Fibroblast of skin of right quadriceps (primary cell): ENCODE results near the gene DOK3.

ENCODE experiments used
- DNase-seq: peaks from one replicate; pipeline ENCODE4 v3.0.0-alpha.2; 2013

Gene DOK3

GRCh38 chr5:177509381-177509951 lies at the start of gene DOK3:
TSS of gene DOK3 (minus strand) at chr5:177509826. CDS start at chr5:177509540, 286 bp downstream.
- no peak for DNase-seq

- no peak for DNase-seq
Measured at GRCh38 chr5:177557796-177558195, 48.2 kb upstream of the DOK3 start.

- DNase-seq: peak; percentile 45
Measured at GRCh38 chr5:177557041-177557647, 47.5 kb upstream of the DOK3 start.

GRCh38 chr5:177555665-177556064 lies 46.0 kb upstream of the DOK3 start:
- DNase-seq: no peak

GRCh38 chr5:177555228-177555627 lies 45.6 kb upstream of the DOK3 start:
- DNase-seq: no peak

GRCh38 chr5:177554474-177555111 lies 45.0 kb upstream of the DOK3 start, which contains the start of gene FAM193B:
TSS of gene FAM193B (minus strand) at chr5:177554563. CDS start at chr5:177554458, 105 bp downstream.
- peak; percentile 91 for DNase-seq

GRCh38 chr5:177553671-177554429 lies 44.2 kb upstream of the DOK3 start:
- DNase-seq: no peak

GRCh38 chr5:177552839-177553455 lies 43.3 kb upstream of the DOK3 start:
- DNase-seq: no peak

- no peak for DNase-seq
Measured at GRCh38 chr5:177550122-177550521, 40.5 kb upstream of the DOK3 start.

- DNase-seq: no peak
Measured at GRCh38 chr5:177548495-177548894, 38.9 kb upstream of the DOK3 start.

GRCh38 chr5:177547736-177548135 lies 38.1 kb upstream of the DOK3 start:
- DNase-seq: no peak

GRCh38 chr5:177546258-177546741 lies 36.7 kb upstream of the DOK3 start:
- DNase-seq: peak; percentile 98

- peak; percentile 90 for DNase-seq
Measured at GRCh38 chr5:177545487-177546257, 36.0 kb upstream of the DOK3 start.

- DNase-seq: no peak
Measured at GRCh38 chr5:177542816-177543465, 33.3 kb upstream of the DOK3 start.

- no peak for DNase-seq
Measured at GRCh38 chr5:177540438-177540837, 30.8 kb upstream of the DOK3 start.

GRCh38 chr5:177539411-177539810 lies 29.8 kb upstream of the DOK3 start:
- DNase-seq: peak; percentile 79

- DNase-seq: no peak
Measured at GRCh38 chr5:177538876-177539275, 29.2 kb upstream of the DOK3 start.

- DNase-seq: peak; percentile 79
Measured at GRCh38 chr5:177537389-177538361, 28.0 kb upstream of the DOK3 start.

- no peak for DNase-seq
Measured at GRCh38 chr5:177536386-177536785, 26.8 kb upstream of the DOK3 start.

GRCh38 chr5:177535125-177535524 lies 25.5 kb upstream of the DOK3 start:
- DNase-seq: no peak
